GM12878 (cell line): ENCODE data around the gene ETNK2. TPM values are rescaled to one million over a fixed set of nuclear protein-coding genes. Genes with fewer than 3 reads are reported as not detected.

Experiments used
- ATAC-seq: fragments of 200-7000 bp; cut with Tn5 transposase; 3 replicates; pipeline ENCODE4 v1.9.1; 2020; ENCODE audit warnings: mild to moderate bottlenecking, moderate library complexity
- BruUV-seq: library from RNA; stranded (reverse); fragments of 400-500 nt; replicated peaks from 2 replicates; lab custom pipeline; 2021; lab: Mats Ljungman, UMichigan
- CTCF ChIA-PET: fragments of 300-600 bp; sonication (Branson Sonifier 250); formaldehyde crosslinking; extraction: SDS; loops from one replicate; lab custom pipeline; 2021; ENCODE audit warnings: inconsistent platforms; lab: Yijun Ruan, JAX
- POLR2A ChIA-PET: fragments of 350-600 bp; formaldehyde crosslinking; extraction: SDS; loops from one replicate; lab custom pipeline; 2021; ENCODE audit warnings: inconsistent platforms; lab: Charles Lee
- RAD21 ChIA-PET: fragments of 300-600 bp; sonication (Branson Sonifier 250); formaldehyde crosslinking; loops from one replicate; lab custom pipeline; 2023; ENCODE audit warnings: antibody characterized with exemption; ENCODE audit not compliant: unreplicated experiment; lab: Charles Lee
- SMC1A ChIA-PET: fragments of 300-600 bp; sonication (Branson Sonifier 250); formaldehyde crosslinking; loops from one replicate; lab custom pipeline; 2023; ENCODE audit not compliant: unreplicated experiment, uncharacterized antibody; lab: Charles Lee
- DNase-seq: peaks from one replicate; pipeline ENCODE4 v3.0.0-alpha.2; 2011; ENCODE audit warnings: low read depth, low spot score
- FAIRE-seq: peaks from 3 replicates; lab custom pipeline; 2011; peaks lifted over from hg19 to GRCh38; lab: Jason Lieb, UNC
- H2AFZ ChIP-seq: 2 replicates; pipeline ENCODE4 v1.6.0; 2011; ENCODE audit warnings: low read depth, low read length, control low read depth; ENCODE audit not compliant: control insufficient read depth
- H3K27ac ChIP-seq: 2 replicates; pipeline ENCODE4 v1.5.1; 2011; ENCODE audit warnings: control low read depth; ENCODE audit not compliant: control insufficient read depth, insufficient read depth
- H3K27me3 ChIP-seq, 2 experiments: replicated peaks in 1 of 2; 2 replicates each; pipeline versions ENCODE4 v1.6.0 to v1.6.1; 2011; ENCODE audit warnings: low read length in 1 of 2; ENCODE audit not compliant: control insufficient read depth in 2 of 2, insufficient read depth in 2 of 2
- H3K36me3 ChIP-seq, 2 experiments: 2 replicates each; pipeline ENCODE4 v1.5.1; 2011; ENCODE audit warnings: low read length in 1 of 2; ENCODE audit not compliant: control insufficient read depth in 2 of 2, insufficient read depth in 2 of 2
- H3K4me1 ChIP-seq: 2 replicates; pipeline ENCODE4 v1.6.1; 2011; ENCODE audit warnings: mild to moderate bottlenecking, low read length, moderate library complexity, mixed read lengths; ENCODE audit not compliant: control insufficient read depth, insufficient read depth
- H3K4me2 ChIP-seq: 2 replicates; pipeline ENCODE4 v1.6.0; 2011; ENCODE audit warnings: control low read depth; ENCODE audit not compliant: control insufficient read depth, insufficient read depth
- H3K4me3 ChIP-seq: fragments of 200-600 bp; sonication (generic); 2 replicates; pipeline ENCODE4 v1.5.1; 2016
- H3K79me2 ChIP-seq: 2 replicates; pipeline ENCODE4 v1.6.0; 2011; ENCODE audit warnings: low read length; ENCODE audit not compliant: control insufficient read depth, insufficient read depth
- H3K9ac ChIP-seq: 2 replicates; pipeline ENCODE4 v1.8.0; 2011; ENCODE audit warnings: low read length, control low read depth, mixed read lengths; ENCODE audit not compliant: control insufficient read depth, insufficient read depth
- H3K9me3 ChIP-seq: replicated peaks from 3 replicates; pipeline ENCODE4 v1.5.1; 2011; ENCODE audit warnings: mild to moderate bottlenecking, low read length; ENCODE audit not compliant: control insufficient read depth, insufficient read depth
- H4K20me1 ChIP-seq: 2 replicates; pipeline ENCODE4 v1.6.0; 2011; ENCODE audit not compliant: control insufficient read depth, insufficient read depth
- CBX5 ChIP-seq: sonication (generic); IDR thresholded peaks from 2 replicates; pipeline ENCODE4 v1.6.1; 2016; ENCODE audit warnings: low read depth, moderate library complexity, mild to moderate bottlenecking, inconsistent platforms
- CHD4 ChIP-seq: fragments of 200-600 bp; sonication (generic); IDR thresholded peaks from 2 replicates; pipeline ENCODE4 v1.6.1; 2016; ENCODE audit warnings: mild to moderate bottlenecking
- CTCF ChIP-seq, 3 experiments: IDR thresholded peaks in 2 of 3; conservative IDR thresholded peaks in 1 of 3; 2 replicates each; pipeline ENCODE4 v1.5.1; 2011; ENCODE audit warnings: low read depth in 3 of 3, low read length in 3 of 3, mild to moderate bottlenecking in 3 of 3, control low read depth in 2 of 3, moderate library complexity in 2 of 3, inconsistent platforms in 1 of 3, mixed read lengths in 1 of 3; ENCODE audit not compliant: control insufficient read depth in 2 of 3, insufficient read depth in 1 of 3; ENCODE audit errors: extremely low read depth in 1 of 3
- E2F4 ChIP-seq: IDR thresholded peaks from 2 replicates; pipeline ENCODE4 v1.6.1; 2012; ENCODE audit warnings: low read depth, low read length, improper control_type of control experiment
- EP300 ChIP-seq, 2 experiments: fragments of 150-350 bp in 1 of 2; IDR thresholded peaks; 2 replicates each; pipeline ENCODE4 v1.6.1; 2011 to 2012; ENCODE audit warnings: low read depth in 2 of 2, low read length in 2 of 2, borderline replicate concordance in 1 of 2, improper control_type of control experiment in 1 of 2, inconsistent platforms in 1 of 2; ENCODE audit not compliant: control insufficient read depth in 1 of 2
- HSF1 ChIP-seq: fragments of 150-350 bp; IDR thresholded peaks from 2 replicates; pipeline ENCODE4 v1.6.1; 2014; ENCODE audit warnings: mild to moderate bottlenecking, low read depth, low read length
- IKZF2 ChIP-seq, 2 experiments: fragments of 450-650 bp; IDR thresholded peaks; 2 replicates each; pipeline ENCODE4 v1.6.1; 2017; ENCODE audit warnings: mild to moderate bottlenecking in 2 of 2, moderate library complexity in 2 of 2
- MAX ChIP-seq: IDR thresholded peaks from 2 replicates; pipeline ENCODE4 v1.6.1; 2012; ENCODE audit warnings: low read depth, low read length, improper control_type of control experiment
- RB1 ChIP-seq: fragments of 450-650 bp; formaldehyde crosslinking; IDR thresholded peaks from 2 replicates; pipeline ENCODE4 v1.6.1; 2017; ENCODE audit warnings: mild to moderate bottlenecking, borderline replicate concordance
- RUNX3 ChIP-seq: IDR thresholded peaks from 2 replicates; pipeline ENCODE4 v1.6.1; 2012; ENCODE audit warnings: low read length, inconsistent platforms
- ZBTB33 ChIP-seq: fragments of 450-650 bp; IDR thresholded peaks from 2 replicates; pipeline ENCODE4 v1.6.1; 2017; ENCODE audit warnings: mild to moderate bottlenecking
- ZNF384 ChIP-seq: IDR thresholded peaks from 2 replicates; pipeline ENCODE4 v1.6.1; 2012; ENCODE audit warnings: low read depth, mild to moderate bottlenecking, low read length, improper control_type of control experiment, borderline replicate concordance
- WGBS: methylation state at CpG from one replicate; pipeline ENCODE4 v1.1.6; 2016; ENCODE audit warnings: low lambda C conversion rate; ENCODE audit not compliant: insufficient replicate concordance, insufficient coverage; ENCODE audit errors: missing lambda C conversion rate; 5-methylcytosine and 5-hydroxymethylcytosine counted together
- in situ Hi-C: fragments of 300-500 bp; cut with MboI; formaldehyde crosslinking; loops from 9 replicates; pipeline ENCODE4 v1.14.3; 2018; ENCODE audit warnings: mixed read lengths
- intact Hi-C: fragments of 100-400 bp; cut with micrococcal nuclease; formaldehyde crosslinking; loops from one replicate; pipeline ENCODE4 v1.14.2; 2022; ENCODE audit not compliant: unreplicated experiment
- polyA plus RNA-seq, 11 experiments: library from polyadenylated mRNA; depleted of rRNA in 4 of 11; unstranded in 6 of 11; stranded (reverse) in 5 of 11; fragments of >200 nt; fragmentation: Nextera tagmentation in 4 of 11; fragmentation: Illumina TruSeq in 1 of 11; extraction: Ambion mirVana in 4 of 11; extraction: Trizol in 1 of 11; gene quantifications; 1 replicate in 1 of 11; 2 replicates in 10 of 11; pipeline versions ENCODE4 v1.2.1 to v1.2.3, GENCODE V29; 2011 to 2016; ENCODE audit warnings: inconsistent platforms in 2 of 11, missing spikeins in 2 of 11, low read depth in 1 of 11
- total RNA-seq, 4 experiments: library from RNA; depleted of rRNA in 3 of 4; stranded (reverse); fragments of >200 nt in 3 of 4; fragmentation: Illumina TruSeq in 1 of 4; extraction: Trizol in 1 of 4; gene quantifications; 2 replicates each; pipeline versions ENCODE4 v1.2.1 to v1.2.3, GENCODE V29; 2013 to 2021
- TF ChIP-seq, protein P1 (sequence below): IDR thresholded peaks from 2 replicates; pipeline ENCODE4 v1.6.1; 2011; ENCODE audit warnings: low read depth, mild to moderate bottlenecking, low read length, moderate library complexity, borderline replicate concordance; ENCODE audit errors: extremely low read depth

The ETNK2 gene
- total and polyA plus RNA-seq, 10 of the 15 experiments (the other 5 are each of a cell fraction or from before 2014, with no cell fraction given), result 0.14 TPM; not detected in 9

GRCh38 chr1:204176049-204176448 is 24.2 kb upstream of the ETNK2 start:
- no peak for DNase-seq
- intact Hi-C loops, result no loop called here
- in situ Hi-C loops, result no loop called here
- RAD21 ChIA-PET, result no interaction called here
- no peaks in the 10 kb centered on the region; the same call in 2 of the 3 replicates for H3K9me3 ChIP-seq
- CTCF ChIA-PET, result interaction anchor here (0.7 to 3.0 kb wide), 3 partner anchors 10 to 83 kb away, joined by 3 to 18 read pairs (median 4); partner anchors contain the start of gene REN
- no peak overlapping the region for H3K27ac ChIP-seq
- POLR2A ChIA-PET, result no interaction called here
- no TSS peak for BruUV-seq
- no peak overlapping the region for H3K4me3 ChIP-seq
- H3K9ac ChIP-seq, result no peak overlapping the region
- ATAC-seq, result no peak
- H3K4me1 ChIP-seq, result no peaks in the 10 kb centered on the region
- SMC1A ChIA-PET, result interaction anchor here (0.6 to 1.1 kb wide), 2 partner anchors 10 to 169 kb away, joined by 3 read pairs; partner anchors contain the start of gene REN
- H3K36me3 ChIP-seq, result no peaks in the 10 kb centered on the region
- no peak for FAIRE-seq
- no peak overlapping the region for H3K4me2 ChIP-seq
- H3K79me2 ChIP-seq, result no peaks in the 10 kb centered on the region
- no peaks in the 10 kb centered on the region for H4K20me1 ChIP-seq
- H3K27me3 ChIP-seq, result peaks cover 0 to 2% of the 10 kb centered on the region in 2 experiments; a peak in 2 of 4 replicates
- H2AFZ ChIP-seq, result no peak overlapping the region
- WGBS, result 18% methylated on average over 5 of the region's 5 CpGs
- TF ChIP-seq E2F4, result no peak
- TF ChIP-seq EP300 (IDR thresholded peaks at IDR 0.05; ENCODE audit: borderline replicate concordance in 1 of 2, control insufficient read depth in 1 of 2, low read depth in 2 of 2, low read length in 2 of 2), result no peak
- TF ChIP-seq CTCF (IDR thresholded peaks at IDR 0.05 in 2 of 3, conservative IDR thresholded peaks at IDR 0.05 in 1 of 3; ENCODE audit: control insufficient read depth in 2 of 3, extremely low read depth in 1 of 3, insufficient read depth in 1 of 3, low read depth in 3 of 3, low read length in 3 of 3), result no peak
- no peak for TF ChIP-seq ZNF384
- no peak for TF ChIP-seq IKZF2 (IDR thresholded peaks at IDR 0.05)
- no peak for TF ChIP-seq RUNX3
- TF ChIP-seq RB1, result no peak
- no peak for TF ChIP-seq ZBTB33
- TF ChIP-seq CHD4, result no peak
- no peak for TF ChIP-seq HSF1
- TF ChIP-seq, protein P1, sequence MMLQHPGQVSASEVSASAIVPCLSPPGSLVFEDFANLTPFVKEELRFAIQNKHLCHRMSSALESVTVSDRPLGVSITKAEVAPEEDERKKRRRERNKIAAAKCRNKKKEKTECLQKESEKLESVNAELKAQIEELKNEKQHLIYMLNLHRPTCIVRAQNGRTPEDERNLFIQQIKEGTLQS, result no peak
- TF ChIP-seq MAX, result no peak
- no peak for TF ChIP-seq CBX5
